Neural cell (in vitro differentiated cells): ENCODE data around the gene DENND6A. TPM values are rescaled to one million over a fixed set of nuclear protein-coding genes. Genes with fewer than 3 reads are reported as not detected.

ENCODE experiments used
- H2AFZ ChIP-seq: fragments of 200-600, 300-800 bp; sonication (generic), shearing (Covaris generic); 2 replicates; pipeline ENCODE4 v1.6.0; 2014; ENCODE audit warnings: low read depth, mild to moderate bottlenecking, antibody characterized with exemption, low read length, moderate library complexity
- H3F3A ChIP-seq: fragments of 200-600 bp; shearing (Covaris generic); 2 replicates; pipeline ENCODE4 v1.6.1; 2016; ENCODE audit warnings: mild to moderate bottlenecking, moderate library complexity, mixed read lengths, antibody characterized with exemption, low read length; ENCODE audit not compliant: insufficient read depth, poor library complexity, severe bottlenecking
- H3K27ac ChIP-seq: fragments of 200-600, 300-800 bp; sonication (generic), shearing (Covaris generic); 2 replicates; pipeline ENCODE4 v1.5.1; 2014; ENCODE audit warnings: mild to moderate bottlenecking, low read length, moderate library complexity
- H3K27me3 ChIP-seq: fragments of 300-800, 200-600 bp; sonication (generic), shearing (Covaris generic); 2 replicates; pipeline ENCODE4 v1.6.0; 2014; ENCODE audit warnings: mild to moderate bottlenecking, low read depth, low read length, moderate library complexity; ENCODE audit not compliant: insufficient read depth
- H3K36me3 ChIP-seq: fragments of 300-800, 200-600 bp; sonication (generic), shearing (Covaris generic); 2 replicates; pipeline ENCODE4 v1.5.1; 2014; ENCODE audit warnings: mild to moderate bottlenecking, antibody characterized with exemption, low read length, moderate library complexity; ENCODE audit not compliant: insufficient read depth
- H3K4me2 ChIP-seq: fragments of 300-800, 200-600 bp; sonication (generic), shearing (Covaris generic); 2 replicates; pipeline ENCODE4 v1.6.0; 2014; ENCODE audit warnings: mild to moderate bottlenecking, low read length
- H3K4me3 ChIP-seq: fragments of 300-800, 200-600 bp; sonication (generic), shearing (Covaris generic); 2 replicates; pipeline ENCODE4 v1.5.1; 2014; ENCODE audit warnings: mild to moderate bottlenecking, low read length, moderate library complexity
- H3K79me2 ChIP-seq: fragments of 200-600 bp; shearing (Covaris generic); replicated peaks from 2 replicates; pipeline ENCODE4 v1.6.0; 2014; ENCODE audit warnings: mild to moderate bottlenecking, low read length, moderate library complexity; ENCODE audit not compliant: insufficient read depth
- H3K9ac ChIP-seq: fragments of 300-800, 200-600 bp; sonication (generic), shearing (Covaris generic); 2 replicates; pipeline ENCODE4 v1.6.1; 2016; ENCODE audit warnings: mild to moderate bottlenecking, low read length, mixed read lengths
- H3K9me2 ChIP-seq: fragments of 200-600 bp; shearing (Covaris generic); 2 replicates; pipeline ENCODE4 v1.6.1; 2016; ENCODE audit warnings: mild to moderate bottlenecking, low read length, mixed read lengths; ENCODE audit not compliant: insufficient read depth
- H3K9me3 ChIP-seq: fragments of 200-600, 300-800 bp; sonication (generic), shearing (Covaris generic); 2 replicates; pipeline ENCODE4 v1.6.1; 2016; ENCODE audit warnings: mild to moderate bottlenecking, mixed run types, low read length, moderate library complexity, mixed read lengths
- H4K20me1 ChIP-seq: fragments of 200-600 bp; shearing (Covaris generic); 2 replicates; pipeline ENCODE4 v1.6.1; 2016; ENCODE audit warnings: mild to moderate bottlenecking, mixed run types; ENCODE audit not compliant: insufficient read depth
- EP300 ChIP-seq: fragments of 450-650 bp; conservative IDR thresholded peaks from 2 replicates; pipeline ENCODE4 v1.6.1; 2014; ENCODE audit warnings: antibody characterized with exemption, mild to moderate bottlenecking, moderate library complexity; ENCODE audit not compliant: poor library complexity, severe bottlenecking
- EZH2 ChIP-seq: fragments of 200-600, 300-800 bp; shearing (Covaris generic), sonication (generic); IDR thresholded peaks from 2 replicates; pipeline ENCODE4 v1.6.1; 2014; ENCODE audit warnings: antibody characterized with exemption, low read length, borderline replicate concordance, mild to moderate bottlenecking; ENCODE audit not compliant: insufficient read depth, poor library complexity, severe bottlenecking
- MXI1 ChIP-seq: fragments of 450-650 bp; conservative IDR thresholded peaks from 2 replicates; pipeline ENCODE4 v1.6.1; 2014; ENCODE audit warnings: antibody characterized with exemption, mild to moderate bottlenecking; ENCODE audit not compliant: poor library complexity, severe bottlenecking
- POLR2AphosphoS5 ChIP-seq: IDR thresholded peaks from 2 replicates; pipeline ENCODE4 v1.6.1; 2012
- RAD21 ChIP-seq: fragments of 450-650 bp; conservative IDR thresholded peaks from 2 replicates; pipeline ENCODE4 v1.6.1; 2014; ENCODE audit warnings: antibody characterized with exemption, mild to moderate bottlenecking, moderate library complexity
- REST ChIP-seq: IDR thresholded peaks from 2 replicates; pipeline ENCODE4 v1.6.1; 2012; ENCODE audit warnings: borderline replicate concordance
- SMC3 ChIP-seq: fragments of 450-650 bp; conservative IDR thresholded peaks from 2 replicates; pipeline ENCODE4 v1.6.1; 2014; ENCODE audit warnings: antibody characterized with exemption, mild to moderate bottlenecking, moderate library complexity; ENCODE audit not compliant: poor library complexity
- TAF1 ChIP-seq: IDR thresholded peaks from 2 replicates; pipeline ENCODE4 v1.6.1; 2012; ENCODE audit warnings: low read depth
- polyA plus RNA-seq: library from polyadenylated mRNA; depleted of rRNA; stranded (reverse); fragments of >200 nt; gene quantifications from 2 replicates; pipeline ENCODE4 v1.2.3, GENCODE V29; 2014
- TF ChIP-seq, protein P1 (sequence below): fragments of 450-650 bp; IDR thresholded peaks from 2 replicates; pipeline ENCODE4 v1.5.1; 2014; ENCODE audit warnings: antibody characterized with exemption, mild to moderate bottlenecking, moderate library complexity; ENCODE audit not compliant: poor library complexity, severe bottlenecking

The DENND6A gene
- polyA plus RNA-seq, 1 donor from 2014 or later, result 24.0 TPM

- no peaks in the 10 kb centered on the region for H3F3A ChIP-seq
- H3K27ac ChIP-seq, result no peak overlapping the region
- no peak overlapping the region for H3K9ac ChIP-seq
- H3K9me3 ChIP-seq, result no peaks in the 10 kb centered on the region
- TF ChIP-seq POLR2AphosphoS5 (no peak), MXI1 (no peak), REST (no peak), RAD21 (no peak), TAF1 (no peak), EZH2 (no peak), SMC3 (no peak), EP300 (no peak)
- TF ChIP-seq, protein P1, sequence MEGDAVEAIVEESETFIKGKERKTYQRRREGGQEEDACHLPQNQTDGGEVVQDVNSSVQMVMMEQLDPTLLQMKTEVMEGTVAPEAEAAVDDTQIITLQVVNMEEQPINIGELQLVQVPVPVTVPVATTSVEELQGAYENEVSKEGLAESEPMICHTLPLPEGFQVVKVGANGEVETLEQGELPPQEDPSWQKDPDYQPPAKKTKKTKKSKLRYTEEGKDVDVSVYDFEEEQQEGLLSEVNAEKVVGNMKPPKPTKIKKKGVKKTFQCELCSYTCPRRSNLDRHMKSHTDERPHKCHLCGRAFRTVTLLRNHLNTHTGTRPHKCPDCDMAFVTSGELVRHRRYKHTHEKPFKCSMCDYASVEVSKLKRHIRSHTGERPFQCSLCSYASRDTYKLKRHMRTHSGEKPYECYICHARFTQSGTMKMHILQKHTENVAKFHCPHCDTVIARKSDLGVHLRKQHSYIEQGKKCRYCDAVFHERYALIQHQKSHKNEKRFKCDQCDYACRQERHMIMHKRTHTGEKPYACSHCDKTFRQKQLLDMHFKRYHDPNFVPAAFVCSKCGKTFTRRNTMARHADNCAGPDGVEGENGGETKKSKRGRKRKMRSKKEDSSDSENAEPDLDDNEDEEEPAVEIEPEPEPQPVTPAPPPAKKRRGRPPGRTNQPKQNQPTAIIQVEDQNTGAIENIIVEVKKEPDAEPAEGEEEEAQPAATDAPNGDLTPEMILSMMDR, result no peak
- H3K36me3 ChIP-seq, result no peaks in the 10 kb centered on the region
- no peaks in the 10 kb centered on the region for H3K9me2 ChIP-seq
- no peaks in the 10 kb centered on the region for H3K27me3 ChIP-seq
- H2AFZ ChIP-seq, result no peak overlapping the region
- H4K20me1 ChIP-seq, result no peaks in the 10 kb centered on the region
- H3K4me3 ChIP-seq, result no peak overlapping the region
- H3K79me2 ChIP-seq, result peaks cover 4% of the 10 kb centered on the region
- no peak overlapping the region for H3K4me2 ChIP-seq
These were observed 19.7 kb downstream of the DENND6A start for GRCh38 chr3:57673156-57673555.

DNA sequence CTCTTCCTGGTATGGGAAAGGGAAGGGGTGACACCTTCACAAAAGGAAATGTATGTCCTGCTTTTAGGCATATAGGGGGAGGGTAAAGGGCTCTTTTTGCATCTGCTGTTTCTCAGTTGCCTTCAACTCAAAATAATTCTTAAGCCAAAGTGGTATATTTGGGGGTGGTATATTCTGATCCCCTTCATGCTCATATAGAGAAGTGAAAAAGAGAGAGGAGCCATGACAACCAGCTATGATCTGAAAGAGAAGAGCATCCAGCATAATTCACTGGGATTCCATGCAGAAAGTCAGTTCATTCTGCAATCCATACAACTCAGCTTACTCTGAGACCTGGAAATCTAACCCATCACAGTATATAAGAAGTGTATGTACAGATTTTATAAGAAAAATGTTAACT lies 22.3 kb downstream of the DENND6A start:
- Histone ChIP-seq H3K27ac (no peak overlapping the region), H3K4me3 (no peak overlapping the region)

More for the DNA sequence above, 22.3 kb downstream of the DENND6A start:
- H3K79me2 ChIP-seq, result peaks cover 4% of the 10 kb centered on the region
- no peaks in the 10 kb centered on the region for H4K20me1 ChIP-seq
- TF ChIP-seq EZH2 (no peak), REST (no peak), MXI1 (no peak), EP300 (no peak)
- H3K27me3 ChIP-seq, result no peaks in the 10 kb centered on the region
- no peaks in the 10 kb centered on the region for H3K9me3 ChIP-seq
- no peaks in the 10 kb centered on the region for H3F3A ChIP-seq
- no peaks in the 10 kb centered on the region for H3K9me2 ChIP-seq
- no peak overlapping the region for H2AFZ ChIP-seq
- no peak overlapping the region for H3K4me2 ChIP-seq
- no peaks in the 10 kb centered on the region for H3K36me3 ChIP-seq
- H3K9ac ChIP-seq, result no peak overlapping the region
